Lung (tissue), 12 donors: Measurements from ENCODE around the gene ABCC11. TPM values are rescaled to one million over a fixed set of nuclear protein-coding genes. Genes with fewer than 3 reads are reported as not detected.

Source experiments
- ATAC-seq: fragments of 200-7000 bp; cut with Tn5 transposase; one replicate; pipeline ENCODE4 v1.9.1; 2020; ENCODE audit warnings: moderate number of reproducible peaks; ENCODE audit not compliant: insufficient read depth, low FRiP score
- DNase-seq, 3 donors: peaks; one replicate each; pipeline ENCODE4 v3.0.0-alpha.2; 2013 to 2017
- H3K27ac ChIP-seq, 2 donors: one replicate each; pipeline ENCODE4 v1.5.1; 2013; ENCODE audit warnings: mild to moderate bottlenecking in 2 of 2, moderate library complexity in 2 of 2, control low read depth in 1 of 2, inconsistent platforms in 1 of 2, low read depth in 1 of 2, low read length in 1 of 2
- H3K27me3 ChIP-seq, 3 donors: one replicate each; pipeline ENCODE4 v1.5.1; 2013; ENCODE audit warnings: low read length in 2 of 3; ENCODE audit not compliant: control insufficient read depth in 3 of 3, insufficient read depth in 3 of 3
- H3K36me3 ChIP-seq, 4 donors: one replicate each; pipeline ENCODE4 v1.5.1; 2013; ENCODE audit warnings: low read length in 4 of 4, mild to moderate bottlenecking in 1 of 4, moderate library complexity in 1 of 4; ENCODE audit not compliant: control insufficient read depth in 4 of 4, insufficient read depth in 4 of 4
- H3K4me1 ChIP-seq, 5 donors: one replicate each; pipeline ENCODE4 v1.5.1; 2013; ENCODE audit warnings: low read length in 5 of 5, mild to moderate bottlenecking in 2 of 5, moderate library complexity in 1 of 5; ENCODE audit not compliant: control insufficient read depth in 5 of 5, insufficient read depth in 5 of 5
- H3K4me3 ChIP-seq: one replicate; pipeline ENCODE4 v1.5.1; 2013; ENCODE audit warnings: mild to moderate bottlenecking, control low read depth, moderate library complexity
- H3K9ac ChIP-seq, 2 donors: one replicate each; pipeline ENCODE4 v1.5.1; 2013; ENCODE audit warnings: low read length in 2 of 2, control low read depth in 1 of 2; ENCODE audit not compliant: insufficient read depth in 1 of 2
- H3K9me3 ChIP-seq, 4 donors: one replicate each; pipeline ENCODE4 v1.5.1; 2013; ENCODE audit warnings: low read length in 3 of 4, mild to moderate bottlenecking in 1 of 4, moderate library complexity in 1 of 4; ENCODE audit not compliant: control insufficient read depth in 4 of 4, insufficient read depth in 3 of 4
- CTCF ChIP-seq: IDR thresholded peaks from 2 replicates; pipeline ENCODE4 v1.5.1; 2012; ENCODE audit warnings: mild to moderate bottlenecking; ENCODE audit errors: control extremely low read depth, extremely low read depth
- WGBS, 2 donors: extraction: QIAGEN DNeasy Blood & Tissue Kit; methylation state at CpG; one replicate each; pipeline ENCODE4 v1.1.7; 2013; 5-methylcytosine and 5-hydroxymethylcytosine counted together
- polyA plus RNA-seq, 2 donors: library from polyadenylated mRNA; stranded (reverse); fragments of 200-250 nt; gene quantifications; one replicate each; pipeline ENCODE4 v1.2.1, GENCODE V29; 2013
- total RNA-seq, 2 donors: library from RNA; depleted of rRNA in 1 of 2; stranded (reverse); fragments of >200 nt in 1 of 2; gene quantifications; one replicate each; pipeline ENCODE4 v1.2.1, GENCODE V29; 2014 to 2021
- donor health status: control.
- donor health status: control.
- donor health status: Bipolar disorder and iron deficiency.
- donor health status: healthy.
- donor health status: DM: yes; HTN: yes; CAD: no.

The ABCC11 gene
- total and polyA plus RNA-seq, 4 donors, result 0.08 to 1.3 (median 0.25) TPM

DNA sequence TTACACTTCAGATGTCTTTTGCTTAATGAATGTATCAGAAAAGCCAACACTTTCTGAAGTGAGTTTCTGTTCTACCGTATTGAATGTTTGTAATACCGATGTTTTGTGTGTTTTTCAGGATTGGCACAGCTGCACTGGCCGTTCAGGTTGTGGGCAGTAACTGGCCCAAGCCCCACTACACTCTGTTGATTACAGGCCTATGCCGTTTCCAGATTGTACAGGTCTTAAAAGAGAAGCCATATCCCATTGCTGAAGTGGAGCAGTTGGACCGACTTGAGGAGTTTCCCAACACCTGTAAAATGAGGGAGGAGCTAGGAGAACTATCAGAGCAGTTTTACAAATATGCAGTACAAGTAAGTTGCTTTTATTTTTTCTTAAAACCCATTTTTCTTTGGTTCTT, 4.7 kb upstream of the ABCC11 start:
- peak overlapping the region in 1 of 2 donors; percentile 40 for H3K27ac ChIP-seq
- ATAC-seq, result no peak
- no peak for TF ChIP-seq CTCF
- no peak for DNase-seq
- H3K4me1 ChIP-seq, result peaks cover 0 to 6% (median 0%) of the 10 kb centered on the region in 5 donors
- 67 to 85% methylated on average over 5 of the region's 5 CpGs for WGBS, 2 donors
- H3K9ac ChIP-seq, result no peak overlapping the region
- H3K36me3 ChIP-seq, result peaks cover 0 to 14% (median 8%) of the 10 kb centered on the region in 4 donors
- H3K27me3 ChIP-seq, result no peaks in the 10 kb centered on the region
- H3K9me3 ChIP-seq, result no peaks in the 10 kb centered on the region
- no peak overlapping the region for H3K4me3 ChIP-seq

DNA sequence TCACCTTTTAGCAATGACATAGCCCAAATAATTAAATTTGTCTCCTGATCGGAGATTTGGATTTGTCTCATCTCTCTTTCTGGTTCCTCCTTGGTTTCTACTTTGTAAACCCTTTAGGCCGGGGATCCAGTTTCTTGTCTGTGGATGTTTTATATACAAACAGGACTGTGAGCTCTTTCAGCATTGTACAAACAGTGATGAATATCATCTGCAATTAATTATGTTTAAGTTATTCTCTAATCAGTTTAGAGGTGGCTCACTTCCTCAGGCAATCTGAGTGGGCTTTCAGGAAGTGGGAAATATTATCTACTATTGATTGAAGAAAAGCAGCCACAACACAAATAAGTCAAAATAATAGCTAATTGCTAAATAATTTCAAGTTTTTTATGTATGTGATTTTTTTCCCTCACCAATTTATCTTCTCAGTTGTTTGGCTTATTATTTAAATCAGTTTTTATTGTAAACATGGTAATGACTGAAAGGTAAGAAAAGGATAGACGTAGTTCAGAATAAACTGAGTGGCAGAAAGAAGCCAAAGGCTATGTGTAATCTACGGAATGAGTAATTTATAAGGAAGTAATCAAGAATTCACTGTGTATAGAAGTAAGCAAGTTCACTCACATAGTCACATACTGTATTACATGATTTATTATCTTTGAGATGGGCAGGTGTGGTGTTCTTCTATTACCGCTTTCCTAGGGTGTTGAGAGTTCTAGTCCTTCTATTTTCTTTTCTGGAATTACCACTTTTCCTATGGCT, 3.4 kb upstream of the ABCC11 start:
- DNase-seq, result no peak
- no peak for TF ChIP-seq CTCF
- no peak overlapping the region for H3K4me3 ChIP-seq
- H3K27ac ChIP-seq, result no peak overlapping the region
- 75 to 79% methylated on average over 5 of the region's 5 CpGs for WGBS, 2 donors
- no peaks in the 10 kb centered on the region for H3K9me3 ChIP-seq
- no peak for ATAC-seq
- H3K9ac ChIP-seq, result no peak overlapping the region
- H3K4me1 ChIP-seq, result peaks cover 4 to 17% (median 6%) of the 10 kb centered on the region in 5 donors
- H3K36me3 ChIP-seq, result peaks cover 0 to 14% (median 6%) of the 10 kb centered on the region in 4 donors
- no peaks in the 10 kb centered on the region for H3K27me3 ChIP-seq

GRCh38 chr16:48246066-48246465, 1.3 kb downstream of the ABCC11 start:
- H3K9me3 ChIP-seq, result no peaks in the 10 kb centered on the region
- 44 to 71% methylated on average over 2 of the region's 2 CpGs for WGBS, 2 donors
- H3K9ac ChIP-seq, result peak overlapping the region in 1 of 2 donors; percentile 14
- no peak overlapping the region for H3K27ac ChIP-seq
- peaks cover 0 to 2% (median 0%) of the 10 kb centered on the region in 4 donors for H3K36me3 ChIP-seq
- peak in 1 of 3 donors; percentile 38 for DNase-seq
- TF ChIP-seq CTCF, result no peak
- H3K4me1 ChIP-seq, result peaks cover 4 to 25% (median 13%) of the 10 kb centered on the region in 5 donors
- no peaks in the 10 kb centered on the region for H3K27me3 ChIP-seq
- no peak for ATAC-seq
- no peak overlapping the region for H3K4me3 ChIP-seq

DNA sequence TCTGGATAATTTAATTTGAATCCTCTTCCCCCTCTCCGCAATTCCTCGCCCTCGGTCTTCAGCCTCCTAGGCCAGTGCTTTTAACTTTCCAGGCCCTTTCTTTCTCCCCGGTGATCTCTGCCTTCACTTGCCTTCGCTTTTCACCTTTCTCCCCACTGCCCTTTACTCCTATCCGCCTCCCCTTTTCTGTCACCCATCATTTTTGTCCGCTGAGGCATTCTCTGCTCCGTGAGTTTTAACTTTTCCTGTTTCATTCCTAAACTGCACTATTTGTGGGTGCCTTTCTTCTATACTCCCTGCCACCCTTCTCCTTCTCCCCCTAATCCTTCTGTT, 2.5 kb downstream of the ABCC11 start:
- Histone ChIP-seq H3K9ac (peak overlapping the region; percentile 83 to 95), H3K27me3 (no peaks in the 10 kb centered on the region), H3K27ac (peak overlapping the region; percentile 82 to 97), H3K36me3 (peaks cover 0 to 2% (median 0%) of the 10 kb centered on the region in 4 donors), H3K4me1 (peaks cover 4 to 25% (median 13%) of the 10 kb centered on the region in 5 donors), H3K4me3 (peak overlapping the region; percentile 99), H3K9me3 (no peaks in the 10 kb centered on the region)
- ATAC-seq (no peak), DNase-seq (no peak)
- no peak for TF ChIP-seq CTCF
- 4 to 11% methylated on average over 8 of the region's 8 CpGs for WGBS, 2 donors
